G401 (cell line): ENCODE measurements around the gene SPEM1. TPM values are rescaled to one million over a fixed set of nuclear protein-coding genes. Genes with fewer than 3 reads are reported as not detected.

Source experiments
- DNase-seq: peaks from one replicate; pipeline ENCODE4 v3.0.0-alpha.2; 2015; ENCODE audit warnings: low spot score
- in situ Hi-C: cut with HindIII; loops from 2 replicates; pipeline ENCODE4 v1.10.0; 2016; ENCODE audit warnings: low sequenced_read_pairs, mixed read lengths
- total RNA-seq: library from RNA; depleted of rRNA; stranded (reverse); fragments of >200 nt; shearing (Covaris generic); gene quantifications from 2 replicates; pipeline ENCODE4 v1.2.3, GENCODE V29; 2014

The SPEM1 gene
- total RNA-seq, 1 experiment from 2014 or later: not detected

DNA sequence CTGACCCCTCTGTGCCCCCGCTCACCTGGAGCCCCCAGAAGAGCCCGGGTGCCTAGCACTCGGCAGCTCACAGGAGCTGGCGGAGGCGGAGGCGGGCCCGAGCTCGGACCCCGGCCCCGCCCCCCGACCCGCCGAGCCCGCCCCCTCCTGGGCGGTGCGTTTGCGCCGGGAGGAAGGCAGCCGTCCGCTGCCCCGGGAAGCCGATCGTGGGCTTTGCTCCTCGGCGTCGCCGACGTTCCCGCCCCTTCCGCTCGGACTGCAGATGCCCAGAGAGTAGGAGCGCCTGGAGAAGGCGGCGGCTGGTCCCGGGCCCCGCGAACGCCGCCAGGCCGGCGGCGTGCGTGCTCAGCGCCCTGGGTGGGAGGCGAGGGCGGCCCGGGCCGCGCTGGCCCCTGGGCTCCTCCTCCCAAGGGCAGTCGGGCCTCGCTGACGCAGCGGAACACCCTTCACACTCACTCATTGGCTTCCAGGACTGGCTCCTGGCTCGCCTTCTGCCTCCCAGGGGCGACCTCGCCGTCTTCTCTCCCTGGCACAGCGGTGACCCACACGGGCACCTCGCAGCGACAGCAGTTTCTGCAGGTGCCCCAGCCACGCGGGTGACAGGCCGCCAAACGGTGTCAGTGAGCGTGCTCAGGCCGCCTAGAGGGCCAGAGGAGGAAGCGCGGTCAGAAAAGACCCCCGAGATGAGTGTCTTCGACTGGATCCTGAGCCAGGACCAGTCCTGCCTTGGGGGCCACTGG, 25.5 kb upstream of the SPEM1 start, which contains the start of gene PLSCR3:
TSS of gene PLSCR3 (minus strand) at position 74 of the 740 bp plus-strand sequence. CDS start 415 bp downstream, outside the sequence.
- in situ Hi-C loops: loop anchor here (25.0 kb wide), 1 partner anchor 93 kb away; the partner anchor contains the start of genes POLR2A, SLC35G6 and ZBTB4
- peak; percentile 82 for DNase-seq

- DNase-seq: no peak
- in situ Hi-C loops: loop anchor here (25.0 kb wide), 1 partner anchor 91 kb away; the partner anchor contains the start of genes POLR2A, SLC35G6 and ZBTB4
Observed at GRCh38 chr17:7396147-7396546, 24.0 kb upstream of the SPEM1 start.

GRCh38 chr17:7398612-7399011, 21.5 kb upstream of the SPEM1 start:
- in situ Hi-C loops: loop anchor here (25.0 kb wide), 1 partner anchor 89 kb away; the partner anchor contains the start of genes POLR2A, SLC35G6 and ZBTB4
- no peak for DNase-seq

DNA sequence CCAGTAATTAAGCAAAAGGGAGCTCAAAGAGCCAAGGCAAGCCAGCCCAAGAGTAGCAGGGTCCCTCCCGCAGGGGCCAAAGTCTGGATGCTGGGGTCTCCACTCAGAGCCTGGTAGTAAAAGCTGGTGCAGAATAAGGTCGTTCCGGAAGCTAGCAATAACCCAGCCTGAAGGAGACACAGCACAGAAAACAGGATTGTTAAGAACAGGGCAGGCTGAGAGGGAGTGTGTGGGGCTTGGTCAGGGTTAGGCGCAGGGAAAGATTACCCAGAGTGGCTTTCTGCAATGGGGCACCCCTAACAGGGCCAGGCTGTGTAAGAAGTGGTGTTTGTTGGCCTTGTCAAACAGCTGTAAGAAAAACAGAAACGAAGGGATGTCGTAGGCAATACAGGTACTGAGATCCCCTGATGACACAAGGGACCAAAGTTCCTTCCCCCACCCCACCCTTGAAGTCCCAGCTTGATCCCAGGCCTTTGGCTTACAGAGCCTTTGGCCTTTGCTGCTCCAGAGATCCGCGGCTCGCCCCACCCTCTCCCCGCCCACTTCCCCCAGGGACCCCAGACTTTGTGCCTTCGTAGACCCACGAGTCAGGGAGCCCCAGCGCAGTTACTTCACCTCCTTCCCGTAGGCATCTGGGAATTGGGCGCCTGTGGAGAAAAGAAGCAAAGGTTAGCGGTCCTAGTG, 16.9 kb upstream of the SPEM1 start:
- in situ Hi-C loops: no loop called here
- DNase-seq: no peak

- in situ Hi-C loops: no loop called here
- DNase-seq: no peak
Observed at GRCh38 chr17:7403727-7403976, 16.5 kb upstream of the SPEM1 start.

- DNase-seq: peak; percentile 100
- in situ Hi-C loops: no loop called here
Observed at GRCh38 chr17:7403977-7404736, 16.0 kb upstream of the SPEM1 start, which contains the start of gene TMEM256. Gene TMEM256, minus strand, starts transcription at chr17:7404097. Its CDS starts 13 bp downstream, at chr17:7404084.

GRCh38 chr17:7404737-7405349, 15.3 kb upstream of the SPEM1 start:
- in situ Hi-C loops: no loop called here
- peak; percentile 51 for DNase-seq

DNA sequence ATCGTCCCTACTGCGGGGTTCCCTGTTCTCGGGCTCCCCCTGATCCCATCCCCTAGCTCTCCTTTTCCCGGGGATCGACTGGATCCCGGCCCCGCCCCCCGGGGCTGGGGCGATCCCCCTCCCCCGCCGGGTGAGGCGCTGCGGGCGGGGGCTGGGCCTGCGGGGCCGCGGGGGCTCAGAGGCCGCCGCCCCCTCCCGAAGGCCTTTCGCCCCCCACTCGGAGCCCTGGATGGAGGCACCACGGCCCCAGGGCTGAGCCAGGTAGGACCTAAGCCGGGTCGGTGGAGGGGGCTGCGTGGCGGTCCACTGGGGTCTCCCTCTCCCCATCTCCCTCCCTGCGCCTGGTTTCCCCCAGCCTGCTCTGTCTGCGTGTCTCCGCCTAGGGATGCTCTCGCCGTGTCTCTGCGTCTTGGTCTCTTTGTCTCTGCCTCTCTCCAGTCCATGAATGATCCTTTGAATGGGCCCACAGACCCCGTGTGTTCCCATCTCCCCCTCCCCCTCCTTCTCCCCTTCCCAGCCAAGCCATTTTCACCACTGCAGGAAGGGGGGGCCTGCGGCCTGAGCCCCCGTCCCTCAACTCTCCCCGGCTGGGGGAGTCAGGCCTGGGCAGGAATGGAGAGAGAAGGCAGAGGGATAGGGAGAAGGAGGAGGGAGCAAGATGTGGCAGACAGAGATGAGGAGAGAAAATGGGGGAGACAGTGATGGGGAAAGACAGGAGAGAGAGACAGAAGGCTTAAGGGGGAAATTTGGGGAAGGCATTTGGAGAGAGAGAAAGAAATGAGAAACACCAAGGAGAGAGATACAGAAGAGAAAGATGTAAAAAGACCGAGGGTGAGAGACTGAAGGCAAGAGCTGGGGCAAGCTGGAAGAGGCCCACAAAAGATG, 14.5 kb upstream of the SPEM1 start:
- in situ Hi-C loops: no loop called here
- peak; percentile 44 for DNase-seq

- peak; percentile 14 for DNase-seq
- in situ Hi-C loops: no loop called here
Observed at GRCh38 chr17:7406235-7406825, 13.8 kb upstream of the SPEM1 start.

GRCh38 chr17:7407082-7407481, 13.0 kb upstream of the SPEM1 start:
- DNase-seq: no peak
- in situ Hi-C loops: no loop called here

DNA sequence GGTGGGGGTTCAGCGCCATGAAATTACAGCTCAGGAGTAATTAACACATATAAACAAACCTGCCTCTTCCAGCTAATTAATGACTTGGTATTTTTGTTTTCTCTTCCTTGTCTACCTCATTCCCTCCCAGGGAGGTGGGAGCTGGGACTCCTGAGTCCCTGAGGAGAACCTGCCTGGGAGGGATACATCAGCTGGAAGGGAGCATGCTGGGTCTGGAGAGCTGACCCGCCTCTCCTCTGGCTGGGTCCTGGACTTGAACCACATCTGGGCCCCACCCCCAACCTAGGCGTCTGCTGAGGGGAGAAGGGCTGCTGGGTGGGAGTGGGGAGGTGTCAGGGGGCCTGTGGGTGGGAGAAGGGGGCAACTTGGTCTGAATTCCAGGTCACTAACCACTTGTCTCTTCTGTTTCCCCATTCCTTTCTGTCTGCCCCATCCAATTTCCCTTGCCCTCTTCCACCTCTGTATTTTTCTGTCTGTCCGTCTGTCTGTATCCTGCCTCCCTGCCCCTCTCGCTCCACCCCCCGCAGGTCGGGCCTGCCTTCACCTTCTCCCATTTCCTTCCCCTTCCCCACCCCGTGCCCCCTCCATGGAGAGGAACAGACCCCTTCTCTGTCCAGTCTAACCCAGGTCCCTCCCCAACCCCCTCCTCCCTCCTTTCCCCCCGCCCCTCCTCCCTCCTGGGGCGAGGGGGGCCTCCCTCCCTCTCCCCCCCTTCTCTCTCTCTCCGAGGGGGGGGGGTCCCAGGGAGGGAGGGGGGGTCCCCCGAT, 12.5 kb upstream of the SPEM1 start, which contains the start of gene NLGN2:
TSS of gene NLGN2 (plus strand) at position 361 of the 767 bp plus-strand sequence. CDS start 411 bp downstream, outside the sequence.
- in situ Hi-C loops: no loop called here
- no peak for DNase-seq

DNA sequence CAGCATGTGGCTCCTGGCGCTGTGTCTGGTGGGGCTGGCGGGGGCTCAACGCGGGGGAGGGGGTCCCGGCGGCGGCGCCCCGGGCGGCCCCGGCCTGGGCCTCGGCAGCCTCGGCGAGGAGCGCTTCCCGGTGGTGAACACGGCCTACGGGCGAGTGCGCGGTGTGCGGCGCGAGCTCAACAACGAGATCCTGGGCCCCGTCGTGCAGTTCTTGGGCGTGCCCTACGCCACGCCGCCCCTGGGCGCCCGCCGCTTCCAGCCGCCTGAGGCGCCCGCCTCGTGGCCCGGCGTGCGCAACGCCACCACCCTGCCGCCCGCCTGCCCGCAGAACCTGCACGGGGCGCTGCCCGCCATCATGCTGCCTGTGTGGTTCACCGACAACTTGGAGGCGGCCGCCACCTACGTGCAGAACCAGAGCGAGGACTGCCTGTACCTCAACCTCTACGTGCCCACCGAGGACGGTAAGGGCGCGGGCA, 11.8 kb upstream of the SPEM1 start:
- no peak for DNase-seq
- in situ Hi-C loops: no loop called here

DNA sequence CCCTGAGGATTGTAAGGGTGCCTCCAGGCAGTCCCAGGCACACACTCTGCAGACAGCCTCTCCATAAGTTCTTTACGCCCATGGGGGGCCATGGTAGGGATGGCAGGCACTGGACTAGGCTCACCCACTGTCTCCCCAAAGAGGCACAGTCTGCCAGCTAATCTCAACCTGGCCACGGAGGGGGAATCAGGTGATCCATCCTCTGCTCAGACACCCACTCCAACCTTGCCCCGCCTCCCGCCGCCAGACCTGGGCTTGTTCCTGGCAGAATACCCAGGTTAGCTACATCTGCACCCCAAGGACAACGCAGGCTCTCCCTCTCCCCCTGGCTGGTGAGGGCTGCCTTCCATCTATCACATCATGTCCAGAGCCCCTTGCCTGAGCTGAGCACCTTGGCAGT, 11.3 kb upstream of the SPEM1 start:
- in situ Hi-C loops: no loop called here
- no peak for DNase-seq

DNA sequence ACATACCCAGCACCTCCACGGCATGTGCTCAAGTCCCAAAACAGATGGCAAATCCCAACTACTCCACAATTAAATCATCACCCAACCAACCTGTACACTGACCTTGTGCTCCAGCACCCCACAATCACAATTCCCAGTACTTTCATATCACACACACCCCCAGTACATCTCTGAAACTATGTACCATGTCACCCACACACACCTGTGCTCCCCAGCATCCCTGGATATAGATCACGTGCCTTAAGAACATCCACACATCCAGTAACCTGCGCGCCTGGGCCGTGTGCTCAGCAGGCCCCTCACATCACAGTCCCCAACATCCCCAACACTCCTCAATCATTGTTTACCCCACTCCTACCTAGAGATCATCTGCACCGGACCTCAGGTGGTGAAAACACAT, 10.4 kb upstream of the SPEM1 start:
- in situ Hi-C loops: no loop called here
- no peak for DNase-seq

DNA sequence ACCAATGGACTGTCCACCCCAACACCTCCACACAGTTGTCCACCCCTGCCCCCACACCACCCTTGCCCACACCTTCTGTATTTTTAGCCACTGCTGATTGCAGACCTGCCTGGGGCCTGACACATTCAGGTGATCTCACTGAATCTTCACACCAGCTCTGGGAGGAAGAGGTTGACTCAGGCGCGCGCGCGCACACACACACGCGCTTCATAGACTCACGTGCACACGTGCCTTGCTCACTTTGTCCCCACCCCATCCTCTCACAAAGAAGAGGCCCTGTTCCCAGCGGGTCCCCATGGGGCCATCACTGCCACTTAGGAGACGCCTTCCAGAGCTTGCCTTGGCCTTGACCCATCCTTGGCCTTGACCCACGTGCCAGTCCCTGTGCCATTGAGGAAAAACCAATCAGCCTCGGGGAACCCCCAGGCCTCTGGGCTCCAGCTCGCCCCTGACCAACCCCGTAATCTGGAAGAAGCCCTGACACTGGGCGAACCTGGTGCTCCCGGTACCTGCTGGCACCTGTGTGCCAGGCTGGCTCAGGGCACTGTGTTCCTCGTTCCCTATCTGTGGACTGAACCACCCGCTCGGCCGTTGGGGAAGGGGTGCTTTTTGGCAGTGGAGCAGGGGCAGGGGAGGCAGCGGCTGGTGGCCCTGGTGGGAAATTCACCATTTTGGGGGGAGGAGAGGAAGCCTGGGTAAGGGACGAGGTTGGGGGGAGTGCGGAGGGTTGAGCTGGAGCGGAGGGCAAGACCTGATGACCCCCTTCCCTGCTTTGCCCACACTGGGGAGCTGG, 9.3 kb upstream of the SPEM1 start:
- in situ Hi-C loops: no loop called here
- no peak for DNase-seq

DNA sequence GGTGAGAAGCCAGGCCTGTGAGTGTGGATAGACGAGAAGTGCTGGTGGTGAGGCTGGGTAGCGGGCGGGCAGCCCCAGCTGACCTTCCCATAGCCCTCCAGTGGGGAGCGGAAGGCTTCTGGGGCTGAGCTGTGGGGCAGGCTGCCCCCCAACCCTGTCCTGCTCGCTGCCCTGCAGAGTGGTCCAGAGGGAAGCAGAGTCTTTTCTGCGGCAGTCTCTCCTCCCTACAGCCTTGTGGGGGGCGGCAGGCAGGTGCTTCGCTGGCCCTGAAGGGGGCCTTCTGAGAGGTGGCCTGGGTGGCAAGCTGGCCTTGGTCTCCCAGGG, 8.7 kb upstream of the SPEM1 start:
- no peak for DNase-seq
- in situ Hi-C loops: no loop called here
